ENCODE data around the gene FAM210A. TPM values are rescaled to one million over a fixed set of nuclear protein-coding genes. Genes with fewer than 3 reads are reported as not detected.

Gene FAM210A
- total and polyA plus RNA-seq, 8 donors, result 1.4 to 35.0 (median 3.9) TPM

DNA sequence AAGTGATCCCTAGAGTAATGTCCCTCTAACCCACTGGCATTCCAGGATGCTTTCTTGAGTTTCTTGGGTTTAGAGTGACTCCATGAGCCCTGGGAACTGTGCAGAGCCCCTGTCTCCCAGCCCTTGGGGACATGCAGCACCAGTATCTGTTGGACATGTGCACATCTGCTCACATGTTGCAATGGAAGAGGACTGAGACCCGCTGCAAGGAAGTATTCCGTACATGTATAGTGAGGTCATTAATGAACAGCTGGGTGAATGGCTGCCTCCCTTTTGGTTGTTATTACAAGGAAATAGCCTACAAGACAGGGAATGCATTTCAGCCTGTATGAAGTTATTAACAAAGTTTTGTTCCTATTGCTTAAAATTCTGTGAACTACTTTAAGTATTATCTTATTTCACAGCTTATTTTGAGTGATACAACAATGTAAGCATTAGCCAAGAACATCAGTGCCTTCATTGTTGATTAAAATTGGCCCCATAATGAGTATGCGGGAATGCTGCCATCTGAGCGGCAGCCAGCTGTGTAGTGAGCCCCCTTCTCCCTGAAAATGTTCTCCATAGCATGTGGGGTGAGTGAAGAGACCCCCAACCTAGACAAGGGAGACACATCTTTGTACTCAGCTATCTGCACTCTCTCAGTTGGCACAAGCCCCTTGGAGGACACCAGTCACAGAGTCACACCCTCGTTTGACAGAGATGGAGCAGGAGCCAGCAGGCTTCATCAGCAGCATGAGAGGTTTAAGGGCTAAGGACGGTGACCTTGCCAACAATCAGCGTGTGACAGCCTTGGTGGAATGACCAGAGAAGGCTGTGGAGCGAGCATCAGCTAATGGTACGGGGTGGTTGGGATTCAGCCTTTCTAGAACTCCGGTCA lies 87.4 kb downstream of the FAM210A start:
- Histone ChIP-seq H3K36me3 (no peaks in the 10 kb centered on the region), H3K27ac (no peak overlapping the region), H3K9me3 (no peaks in the 10 kb centered on the region), H3K4me1 (peaks cover 0 to 16% (median 10%) of the 10 kb centered on the region in 4 donors), H3K4me3 (no peak overlapping the region), H3K27me3 (peaks cover 0 to 22% (median 12%) of the 10 kb centered on the region in 3 donors)
- TF ChIP-seq, protein P1, sequence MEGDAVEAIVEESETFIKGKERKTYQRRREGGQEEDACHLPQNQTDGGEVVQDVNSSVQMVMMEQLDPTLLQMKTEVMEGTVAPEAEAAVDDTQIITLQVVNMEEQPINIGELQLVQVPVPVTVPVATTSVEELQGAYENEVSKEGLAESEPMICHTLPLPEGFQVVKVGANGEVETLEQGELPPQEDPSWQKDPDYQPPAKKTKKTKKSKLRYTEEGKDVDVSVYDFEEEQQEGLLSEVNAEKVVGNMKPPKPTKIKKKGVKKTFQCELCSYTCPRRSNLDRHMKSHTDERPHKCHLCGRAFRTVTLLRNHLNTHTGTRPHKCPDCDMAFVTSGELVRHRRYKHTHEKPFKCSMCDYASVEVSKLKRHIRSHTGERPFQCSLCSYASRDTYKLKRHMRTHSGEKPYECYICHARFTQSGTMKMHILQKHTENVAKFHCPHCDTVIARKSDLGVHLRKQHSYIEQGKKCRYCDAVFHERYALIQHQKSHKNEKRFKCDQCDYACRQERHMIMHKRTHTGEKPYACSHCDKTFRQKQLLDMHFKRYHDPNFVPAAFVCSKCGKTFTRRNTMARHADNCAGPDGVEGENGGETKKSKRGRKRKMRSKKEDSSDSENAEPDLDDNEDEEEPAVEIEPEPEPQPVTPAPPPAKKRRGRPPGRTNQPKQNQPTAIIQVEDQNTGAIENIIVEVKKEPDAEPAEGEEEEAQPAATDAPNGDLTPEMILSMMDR (IDR thresholded peaks at IDR 0.05), result no peak
- TF ChIP-seq POLR2AphosphoS5 (IDR thresholded peaks at IDR 0.05) (no peak), POLR2A (IDR thresholded peaks at IDR 0.05) (no peak), EP300 (IDR thresholded peaks at IDR 0.05) (no peak)
- intact Hi-C loops (cut with DNase I; ENCODE audit: low total_unique reads), result no loop called here
- DNase-seq, result no peak
- 84 to 89% (median 88%) methylated on average over 10 of the region's 10 CpGs for WGBS, 5 donors

DNA sequence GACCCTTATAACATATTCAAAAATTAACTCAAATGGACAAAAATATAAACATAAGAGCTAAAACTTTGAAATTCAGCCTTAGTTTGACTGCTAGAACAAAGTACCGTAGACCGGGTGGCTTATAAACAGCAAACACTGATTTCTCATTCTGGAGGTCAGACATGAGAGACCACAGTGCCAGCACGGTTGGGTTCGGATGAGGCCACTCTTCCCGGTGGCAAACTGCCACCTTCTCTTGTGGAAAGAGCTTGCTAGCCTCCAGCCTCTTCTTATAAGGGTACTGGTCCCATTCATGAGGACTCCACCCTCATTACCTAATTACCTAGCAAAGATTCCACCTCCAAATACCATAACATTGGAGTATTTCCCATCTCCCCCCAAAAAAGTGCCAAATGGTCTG lies 91.3 kb downstream of the FAM210A start:
- intact Hi-C loops (cut with DNase I; ENCODE audit: low total_unique reads), result no loop called here
- 78 to 88% (median 86%) methylated on average over 5 of the region's 5 CpGs for WGBS, 5 donors
- TF ChIP-seq POLR2AphosphoS5 (IDR thresholded peaks at IDR 0.05) (no peak), EP300 (IDR thresholded peaks at IDR 0.05) (no peak), POLR2A (IDR thresholded peaks at IDR 0.05) (no peak)
- TF ChIP-seq, protein P1 (IDR thresholded peaks at IDR 0.05), result no peak

DNA sequence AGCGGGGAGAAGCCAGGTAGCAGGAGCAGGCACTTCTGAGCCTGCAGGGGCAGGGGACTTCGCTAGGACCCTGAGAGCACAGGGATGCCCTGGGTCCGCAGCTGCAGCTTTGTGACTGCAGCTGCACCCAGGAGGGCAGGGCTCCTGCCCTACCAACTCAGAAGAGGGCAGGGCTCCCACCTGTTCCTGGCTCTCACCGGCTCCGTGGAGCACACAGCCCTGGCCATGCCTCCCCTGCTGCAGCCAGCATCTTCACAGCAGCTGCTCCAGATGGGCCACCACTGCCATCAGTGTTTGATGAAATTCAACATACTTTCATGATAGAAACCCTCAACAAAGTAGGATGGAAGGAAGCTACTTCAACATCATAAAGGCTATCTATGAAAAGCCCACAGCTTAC lies 92.7 kb downstream of the FAM210A start:
- Histone ChIP-seq H3K27me3 (no peaks in the 10 kb centered on the region), H3K27ac (no peak overlapping the region), H3K9me3 (peaks cover 0 to 6% (median 0%) of the 10 kb centered on the region in 4 donors), H3K4me3 (no peak overlapping the region), H3K36me3 (no peaks in the 10 kb centered on the region), H3K4me1 (peaks cover 0 to 14% (median 7%) of the 10 kb centered on the region in 4 donors)
- intact Hi-C loops (cut with DNase I; ENCODE audit: low total_unique reads), result no loop called here
- TF ChIP-seq, protein P1 (IDR thresholded peaks at IDR 0.05), result no peak
- TF ChIP-seq POLR2AphosphoS5 (IDR thresholded peaks at IDR 0.05), result no peak
- no peak for TF ChIP-seq POLR2A (IDR thresholded peaks at IDR 0.05)
- no peak for TF ChIP-seq EP300 (IDR thresholded peaks at IDR 0.05)
- 95 to 100% (median 97%) methylated on average over 1 to 5 of the region's 5 CpGs for WGBS, 5 donors
- no peak for DNase-seq

More for the DNA sequence above, 91.3 kb downstream of the FAM210A start:
- peaks cover 0 to 6% (median 0%) of the 10 kb centered on the region in 4 donors for H3K9me3 ChIP-seq
- H3K27ac ChIP-seq, result no peak overlapping the region
- H3K36me3 ChIP-seq, result no peaks in the 10 kb centered on the region
- H3K4me3 ChIP-seq, result no peak overlapping the region
- peaks cover 0 to 4% (median 2%) of the 10 kb centered on the region in 4 donors for H3K4me1 ChIP-seq
- H3K27me3 ChIP-seq, result no peaks in the 10 kb centered on the region
- no peak for DNase-seq

DNA sequence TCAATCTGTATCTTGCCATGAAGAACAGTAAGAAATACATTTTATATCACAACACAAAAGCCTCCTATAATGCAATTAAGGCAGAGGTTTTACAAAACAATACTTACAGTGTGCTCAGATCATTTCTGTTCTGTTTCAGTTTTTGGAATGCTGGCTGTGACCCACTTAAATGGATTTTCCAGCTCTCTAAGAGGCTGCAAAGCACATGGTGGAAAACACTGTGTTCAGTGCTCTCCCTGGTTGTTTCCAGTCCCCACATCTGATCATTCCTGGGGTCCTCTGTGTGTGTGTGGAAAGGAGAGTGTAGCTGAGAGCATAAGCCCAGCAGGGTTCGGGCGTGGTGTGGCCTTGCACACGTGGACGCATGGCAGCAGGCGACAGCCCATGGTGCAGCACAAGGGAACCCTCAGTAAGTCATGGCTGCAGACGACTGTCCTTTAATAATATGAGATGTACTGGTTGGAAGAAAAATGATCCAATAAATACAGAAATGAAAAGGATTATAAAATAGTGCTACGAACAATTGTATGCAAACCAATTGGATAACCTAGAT lies 95.6 kb downstream of the FAM210A start:
- intact Hi-C loops (cut with DNase I; ENCODE audit: low total_unique reads), result no loop called here

More for the DNA sequence above, 95.6 kb downstream of the FAM210A start:
- Histone ChIP-seq H3K4me3 (no peak overlapping the region), H3K36me3 (peaks cover 0 to 5% (median 0%) of the 10 kb centered on the region in 4 donors), H3K9me3 (peaks cover 0 to 6% (median 0%) of the 10 kb centered on the region in 4 donors), H3K27ac (no peak overlapping the region), H3K4me1 (peaks cover 0 to 14% (median 7%) of the 10 kb centered on the region in 4 donors), H3K27me3 (no peaks in the 10 kb centered on the region)
- no peak for DNase-seq
- 78 to 87% (median 81%) methylated on average over 7 of the region's 7 CpGs for WGBS, 5 donors
- no peak for TF ChIP-seq POLR2A (IDR thresholded peaks at IDR 0.05)
- no peak for TF ChIP-seq POLR2AphosphoS5 (IDR thresholded peaks at IDR 0.05)
- TF ChIP-seq, protein P1 (IDR thresholded peaks at IDR 0.05), result no peak
- TF ChIP-seq EP300 (IDR thresholded peaks at IDR 0.05), result no peak

Measured in stomach (tissue), 9 donors.